ENCODE measurements around the gene GOLT1A. TPM values are rescaled to one million over a fixed set of nuclear protein-coding genes. Genes with fewer than 3 reads are reported as not detected.

Gene GOLT1A
- total and polyA plus RNA-seq, 2 of the 8 experiments (the other 6 are each of a cell fraction or from before 2014, with no cell fraction given) = 7.5 to 8.5 TPM

- Histone ChIP-seq H3K4me3 (ENCODE audit: extremely low read depth in 1 of 4, insufficient read depth in 2 of 4, low read depth in 3 of 4, low read length in 4 of 4) (no peak overlapping the region), H3K4me2 (ENCODE audit: insufficient read depth in 1 of 2, low read depth in 2 of 2, low read length in 2 of 2) (no peak overlapping the region), H3K9me3 (ENCODE audit: insufficient read depth in 2 of 2, low read depth in 1 of 2, low read length in 1 of 2) (no peaks in the 10 kb centered on the region), H3K56ac (replicated peaks; ENCODE audit: insufficient read length, low read depth, low read length) (no peak overlapping the region), H3K4me1 (replicated peaks in 1 of 4; ENCODE audit: control insufficient read depth in 3 of 4, insufficient read depth in 4 of 4, low read length in 3 of 4) (no peaks in the 10 kb centered on the region; a peak in 1 of 7 replicates), H2BK5ac (ENCODE audit: low read depth, low read length) (no peak overlapping the region), H3K23me2 (ENCODE audit: low read depth, low read length) (no peaks in the 10 kb centered on the region; the same call in 1 of the 2 replicates), H4K20me1 (replicated peaks in 1 of 2; ENCODE audit: control insufficient read depth in 1 of 2, insufficient read depth in 2 of 2, low read length in 2 of 2) (no peaks in the 10 kb centered on the region), H3K27me3 (replicated peaks in 1 of 4; ENCODE audit: control insufficient read depth in 3 of 4, extremely low read depth in 1 of 4, insufficient read depth in 3 of 4, low read length in 3 of 4) (0 out of 7 replicates have a peak, but pooled peaks cover 0 to 1% (median 0%) of the 10 kb centered on the region in 4 experiments), H2BK120ac (replicated peaks; ENCODE audit: low read depth, low read length) (no peak overlapping the region), H4K8ac (ENCODE audit: extremely low read depth, insufficient read depth, low read length) (no peak overlapping the region; the same call in 1 of the 2 replicates), H2BK12ac (ENCODE audit: low read depth, low read length) (no peak overlapping the region; the same call in 1 of the 2 replicates), H3K27ac (ENCODE audit: low read depth, low read length) (no peak overlapping the region), H3K14ac (ENCODE audit: insufficient read length) (no peak overlapping the region), H2BK15ac (ENCODE audit: low read length) (no peak overlapping the region), H4K91ac (replicated peaks; ENCODE audit: insufficient read length, low read length) (no peak overlapping the region), H3K9ac (replicated peaks in 1 of 4; ENCODE audit: extremely low read depth in 1 of 4, low read depth in 3 of 4, low read length in 3 of 4) (no peak overlapping the region), H3K4ac (replicated peaks; ENCODE audit: insufficient read length, low read depth, low read length) (no peak overlapping the region), H2BK20ac (ENCODE audit: low read length) (no peak overlapping the region), H4K5ac (ENCODE audit: insufficient read length, low read depth, low read length) (no peak overlapping the region), H2AK5ac (ENCODE audit: low read depth, low read length) (no peak overlapping the region), H3K79me1 (ENCODE audit: low read depth, low read length) (no peaks in the 10 kb centered on the region), H3K23ac (ENCODE audit: insufficient read length) (no peak overlapping the region), H3K36me3 (ENCODE audit: control insufficient read depth in 2 of 4, insufficient read depth in 4 of 4, low read length in 3 of 4) (no peaks in the 10 kb centered on the region), H2AFZ (ENCODE audit: low read length) (no peak overlapping the region), H3K79me2 (ENCODE audit: control insufficient read depth in 1 of 2, insufficient read depth in 2 of 2, low read length in 2 of 2) (no peaks in the 10 kb centered on the region), H3K18ac (ENCODE audit: extremely low read depth, low read length) (no peak overlapping the region)
- 84% methylated on average over 14 of the region's 14 CpGs; no CpG with 5 or more reads in 1 of the 2 experiments for WGBS, 2 experiments (ENCODE audit: extremely low coverage in 1 of 2, insufficient coverage in 1 of 2, insufficient read length in 1 of 2, insufficient replicate concordance in 2 of 2, low coverage in 1 of 2, low lambda C conversion rate in 2 of 2, missing lambda C conversion rate in 1 of 2)
- POLR2A ChIA-PET (ENCODE audit: partially characterized antibody) = interaction anchor here (1.2 to 1.3 kb wide), 2 partner anchors 30 to 300 kb away, joined by 4 to 5 read pairs; no protein-coding TSS in a partner anchor
- FAIRE-seq = no peak
- DNase-seq (ENCODE audit: low read depth in 1 of 2, low spot score in 2 of 2) = no peak
- CTCF ChIA-PET (ENCODE audit: partially characterized antibody) = interaction anchor here (0.8 to 18.7 kb wide), 49 partner anchors 9 to 404 kb away, joined by 3 to 360 read pairs (median 6); partner anchors contain the start of genes ETNK2, GOLT1A, KISS1 and PLEKHA6
- TF ChIP-seq, protein P1, sequence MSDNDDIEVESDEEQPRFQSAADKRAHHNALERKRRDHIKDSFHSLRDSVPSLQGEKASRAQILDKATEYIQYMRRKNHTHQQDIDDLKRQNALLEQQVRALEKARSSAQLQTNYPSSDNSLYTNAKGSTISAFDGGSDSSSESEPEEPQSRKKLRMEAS (IDR thresholded peaks at IDR 0.05) = no peak
- no peak for TF ChIP-seq CREB1 (IDR thresholded peaks at IDR 0.05)
- no peak for TF ChIP-seq SIX5 (IDR thresholded peaks at IDR 0.05; ENCODE audit: low read depth, low read length)
- TF ChIP-seq RBBP5 (IDR thresholded peaks at IDR 0.05; ENCODE audit: borderline replicate concordance, low read depth, low read length) = no peak
- no peak for TF ChIP-seq NRF1 (IDR thresholded peaks at IDR 0.05; ENCODE audit: low read depth, low read length)
- no peak for TF ChIP-seq POLR2A (IDR thresholded peaks at IDR 0.05; ENCODE audit: control extremely low read depth in 1 of 2, low read depth in 2 of 2, low read length in 2 of 2)
- no peak for TF ChIP-seq BACH1 (IDR thresholded peaks at IDR 0.05; ENCODE audit: low read length)
- TF ChIP-seq KDM1A (IDR thresholded peaks at IDR 0.05; ENCODE audit: borderline replicate concordance, low read length) = no peak
- no peak for TF ChIP-seq GABPA (IDR thresholded peaks at IDR 0.05; ENCODE audit: borderline replicate concordance, insufficient read depth, low read length)
- no peak for TF ChIP-seq RXRA (IDR thresholded peaks at IDR 0.05; ENCODE audit: insufficient read depth, low read depth, low read length)
- no peak for TF ChIP-seq BCL11A (IDR thresholded peaks at IDR 0.05; ENCODE audit: low read depth in 2 of 2, low read length in 2 of 2)
- TF ChIP-seq, protein P2, sequence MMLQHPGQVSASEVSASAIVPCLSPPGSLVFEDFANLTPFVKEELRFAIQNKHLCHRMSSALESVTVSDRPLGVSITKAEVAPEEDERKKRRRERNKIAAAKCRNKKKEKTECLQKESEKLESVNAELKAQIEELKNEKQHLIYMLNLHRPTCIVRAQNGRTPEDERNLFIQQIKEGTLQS (IDR thresholded peaks at IDR 0.05; ENCODE audit: insufficient read depth, low read depth, low read length) = no peak
These were observed 51.9 kb downstream of the GOLT1A start for GRCh38 chr1:204161609-204162493.
